Liver (tissue), 9 donors: Measurements from ENCODE around the gene CYFIP1. TPM values are rescaled to one million over a fixed set of nuclear protein-coding genes. Genes with fewer than 3 reads are reported as not detected.

Source experiments
- DNase-seq: peaks from one replicate; pipeline ENCODE4 v3.0.0-alpha.2; 2017; ENCODE audit warnings: low spot score
- H3K27ac ChIP-seq, 2 donors: one replicate each; pipeline ENCODE4 v1.7.0; 2013; ENCODE audit warnings: inconsistent platforms in 2 of 2, low read length in 2 of 2, control low read depth in 1 of 2, low read depth in 1 of 2, mild to moderate bottlenecking in 1 of 2
- H3K27me3 ChIP-seq, 4 donors: one replicate each; pipeline versions ENCODE4 v1.6.1 to v1.7.0; 2013; ENCODE audit warnings: low read length in 3 of 4, inconsistent platforms in 1 of 4, mild to moderate bottlenecking in 1 of 4, moderate library complexity in 1 of 4; ENCODE audit not compliant: control insufficient read depth in 4 of 4, insufficient read depth in 4 of 4
- H3K36me3 ChIP-seq, 4 donors: one replicate each; pipeline versions ENCODE4 v1.6.1 to v1.7.0; 2013; ENCODE audit warnings: low read length in 3 of 4, mild to moderate bottlenecking in 3 of 4, low read depth in 1 of 4, moderate library complexity in 1 of 4; ENCODE audit not compliant: control insufficient read depth in 4 of 4, insufficient read depth in 3 of 4
- H3K4me1 ChIP-seq, 4 donors: one replicate each; pipeline versions ENCODE4 v1.6.1 to v1.7.0; 2013; ENCODE audit warnings: low read length in 3 of 4, mild to moderate bottlenecking in 3 of 4, moderate library complexity in 1 of 4; ENCODE audit not compliant: control insufficient read depth in 4 of 4, insufficient read depth in 4 of 4
- H3K4me3 ChIP-seq, 3 donors: one replicate each; pipeline versions ENCODE4 v1.6.1 to v1.7.0; 2013; ENCODE audit warnings: low read length in 3 of 3, control low read depth in 1 of 3, low read depth in 1 of 3, mild to moderate bottlenecking in 1 of 3
- H3K9ac ChIP-seq, 2 donors: one replicate each; pipeline ENCODE4 v1.7.0; 2013; ENCODE audit warnings: low read length in 2 of 2, mild to moderate bottlenecking in 2 of 2, moderate library complexity in 2 of 2, control low read depth in 1 of 2, low read depth in 1 of 2
- H3K9me3 ChIP-seq, 4 donors: one replicate each; pipeline versions ENCODE4 v1.6.1 to v1.7.0; 2013; ENCODE audit warnings: low read length in 3 of 4; ENCODE audit not compliant: control insufficient read depth in 4 of 4
- EGR1 ChIP-seq, 2 donors: IDR thresholded peaks; 2 replicates each; pipeline ENCODE4 v1.6.1; 2016 to 2018; ENCODE audit warnings: antibody characterized with exemption in 2 of 2, low read depth in 2 of 2
- FOXA2 ChIP-seq: IDR thresholded peaks from 2 replicates; pipeline ENCODE4 v1.6.1; 2016; ENCODE audit warnings: antibody characterized with exemption
- GABPA ChIP-seq, 2 donors: IDR thresholded peaks in 1 of 2; conservative IDR thresholded peaks in 1 of 2; 2 replicates each; pipeline ENCODE4 v1.6.1; 2016; ENCODE audit warnings: antibody characterized with exemption in 2 of 2, mild to moderate bottlenecking in 1 of 2, moderate library complexity in 1 of 2
- HNF4A ChIP-seq, 2 donors: conservative IDR thresholded peaks; 2 replicates each; pipeline ENCODE4 v1.6.1; 2016; ENCODE audit warnings: antibody characterized with exemption in 2 of 2, mild to moderate bottlenecking in 2 of 2
- HNF4G ChIP-seq: IDR thresholded peaks from 2 replicates; pipeline ENCODE4 v1.6.1; 2016; ENCODE audit warnings: antibody characterized with exemption
- JUND ChIP-seq, 2 donors: IDR thresholded peaks; 2 replicates each; pipeline ENCODE4 v1.6.1; 2016; ENCODE audit warnings: antibody characterized with exemption in 2 of 2
- NR2F2 ChIP-seq: IDR thresholded peaks from 2 replicates; pipeline ENCODE4 v1.6.1; 2016; ENCODE audit warnings: antibody characterized with exemption
- RAD21 ChIP-seq, 2 donors: IDR thresholded peaks; 2 replicates each; pipeline ENCODE4 v1.6.1; 2016; ENCODE audit warnings: antibody characterized with exemption in 2 of 2, mild to moderate bottlenecking in 2 of 2
- SP1 ChIP-seq: IDR thresholded peaks from 2 replicates; pipeline ENCODE4 v1.6.1; 2018; ENCODE audit warnings: antibody characterized with exemption, mild to moderate bottlenecking
- TAF1 ChIP-seq: conservative IDR thresholded peaks from 2 replicates; pipeline ENCODE4 v1.6.1; 2016; ENCODE audit warnings: antibody characterized with exemption, mild to moderate bottlenecking
- YY1 ChIP-seq: IDR thresholded peaks from 2 replicates; pipeline ENCODE4 v1.6.1; 2016; ENCODE audit warnings: antibody characterized with exemption, mild to moderate bottlenecking
- WGBS: extraction: QIAGEN DNeasy Blood & Tissue Kit; methylation state at CpG from one replicate; pipeline ENCODE4 v1.1.7; 2013; 5-methylcytosine and 5-hydroxymethylcytosine counted together
- polyA plus RNA-seq, 2 donors: library from polyadenylated mRNA; stranded (reverse) in 1 of 2; unstranded in 1 of 2; fragments of 200-250 nt in 1 of 2; fragments of >200 nt in 1 of 2; fragmentation: Nextera tagmentation in 1 of 2; extraction: Ambion mirVana in 1 of 2; gene quantifications; one replicate each; pipeline versions ENCODE4 v1.2.1 to v1.2.3, GENCODE V29; 2013 to 2015
- total RNA-seq, 2 donors: library from RNA; depleted of rRNA; stranded (reverse); fragments of >200 nt; gene quantifications; one replicate each; pipeline ENCODE4 v1.2.3, GENCODE V29; 2014
- TF ChIP-seq, protein P1 (sequence below): IDR thresholded peaks from 2 replicates; pipeline ENCODE4 v1.6.1; 2016; ENCODE audit warnings: antibody characterized with exemption
- TF ChIP-seq, protein P2 (sequence below): IDR thresholded peaks from 2 replicates; pipeline ENCODE4 v1.6.1; 2016; ENCODE audit warnings: antibody characterized with exemption
- TF ChIP-seq, protein P3 (sequence below): fragments of 150-350 bp; IDR thresholded peaks from 2 replicates; pipeline ENCODE4 v1.5.1; 2017; ENCODE audit warnings: improper control_type of control experiment, low read depth, low read length; ENCODE audit not compliant: missing input control
- TF ChIP-seq, protein P4 (sequence below): IDR thresholded peaks from 2 replicates; pipeline ENCODE4 v1.6.1; 2016; ENCODE audit warnings: antibody characterized with exemption, mild to moderate bottlenecking
- donor health status: healthy.
- donor health status: healthy.
- donor health status: healthy.
- donor health status: healthy.
- donor health status: healthy.

The CYFIP1 gene
- total and polyA plus RNA-seq, 4 donors, result 13.5 to 48.3 (median 38.3) TPM

DNA sequence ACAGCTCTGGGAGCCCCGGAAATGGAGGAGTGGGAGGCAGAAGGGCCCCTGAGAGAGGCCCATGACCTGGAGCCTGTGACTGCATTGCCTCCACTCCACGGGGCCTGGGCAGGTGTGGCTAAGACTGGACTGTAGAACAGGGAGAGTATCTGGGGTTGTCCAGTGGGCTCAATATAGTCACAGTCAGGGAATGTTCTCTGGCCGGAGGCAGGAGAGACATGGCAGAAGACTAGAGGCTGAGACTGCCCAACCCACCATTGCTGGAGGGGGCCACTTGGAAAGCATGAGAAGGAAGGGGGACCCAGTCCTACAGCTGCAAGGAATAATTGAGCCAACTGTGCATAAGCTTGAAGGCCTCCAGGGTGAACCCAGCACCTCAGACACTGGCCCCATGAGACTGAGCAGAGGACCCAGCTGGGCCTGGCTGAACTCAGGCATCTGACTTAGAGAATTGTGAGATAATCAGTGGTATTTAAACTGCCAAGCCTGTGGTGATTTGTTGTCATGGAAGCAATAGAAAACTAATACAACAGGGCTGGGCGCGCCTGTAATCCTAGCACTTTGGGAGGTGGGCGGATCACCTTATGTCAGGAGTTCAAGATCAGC lies 108.6 kb downstream of the CYFIP1 start:
- H3K9me3 ChIP-seq, result no peaks in the 10 kb centered on the region
- H3K9ac ChIP-seq, result no peak overlapping the region
- H3K4me3 ChIP-seq, result no peak overlapping the region
- H3K4me1 ChIP-seq, result no peaks in the 10 kb centered on the region
- TF ChIP-seq, protein P1, sequence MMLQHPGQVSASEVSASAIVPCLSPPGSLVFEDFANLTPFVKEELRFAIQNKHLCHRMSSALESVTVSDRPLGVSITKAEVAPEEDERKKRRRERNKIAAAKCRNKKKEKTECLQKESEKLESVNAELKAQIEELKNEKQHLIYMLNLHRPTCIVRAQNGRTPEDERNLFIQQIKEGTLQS, result no peak
- TF ChIP-seq RAD21 (IDR thresholded peaks at IDR 0.05) (no peak), HNF4G (no peak), GABPA (IDR thresholded peaks at IDR 0.05 in 1 of 2, conservative IDR thresholded peaks at IDR 0.05 in 1 of 2) (no peak), EGR1 (IDR thresholded peaks at IDR 0.05; ENCODE audit: low read depth in 2 of 2) (no peak), JUND (IDR thresholded peaks at IDR 0.05) (no peak), NR2F2 (no peak), TAF1 (no peak), FOXA2 (no peak), YY1 (no peak)
- TF ChIP-seq, protein P2, sequence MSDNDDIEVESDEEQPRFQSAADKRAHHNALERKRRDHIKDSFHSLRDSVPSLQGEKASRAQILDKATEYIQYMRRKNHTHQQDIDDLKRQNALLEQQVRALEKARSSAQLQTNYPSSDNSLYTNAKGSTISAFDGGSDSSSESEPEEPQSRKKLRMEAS, result no peak
- TF ChIP-seq, protein P3, sequence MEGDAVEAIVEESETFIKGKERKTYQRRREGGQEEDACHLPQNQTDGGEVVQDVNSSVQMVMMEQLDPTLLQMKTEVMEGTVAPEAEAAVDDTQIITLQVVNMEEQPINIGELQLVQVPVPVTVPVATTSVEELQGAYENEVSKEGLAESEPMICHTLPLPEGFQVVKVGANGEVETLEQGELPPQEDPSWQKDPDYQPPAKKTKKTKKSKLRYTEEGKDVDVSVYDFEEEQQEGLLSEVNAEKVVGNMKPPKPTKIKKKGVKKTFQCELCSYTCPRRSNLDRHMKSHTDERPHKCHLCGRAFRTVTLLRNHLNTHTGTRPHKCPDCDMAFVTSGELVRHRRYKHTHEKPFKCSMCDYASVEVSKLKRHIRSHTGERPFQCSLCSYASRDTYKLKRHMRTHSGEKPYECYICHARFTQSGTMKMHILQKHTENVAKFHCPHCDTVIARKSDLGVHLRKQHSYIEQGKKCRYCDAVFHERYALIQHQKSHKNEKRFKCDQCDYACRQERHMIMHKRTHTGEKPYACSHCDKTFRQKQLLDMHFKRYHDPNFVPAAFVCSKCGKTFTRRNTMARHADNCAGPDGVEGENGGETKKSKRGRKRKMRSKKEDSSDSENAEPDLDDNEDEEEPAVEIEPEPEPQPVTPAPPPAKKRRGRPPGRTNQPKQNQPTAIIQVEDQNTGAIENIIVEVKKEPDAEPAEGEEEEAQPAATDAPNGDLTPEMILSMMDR, result no peak
- TF ChIP-seq, protein P4, sequence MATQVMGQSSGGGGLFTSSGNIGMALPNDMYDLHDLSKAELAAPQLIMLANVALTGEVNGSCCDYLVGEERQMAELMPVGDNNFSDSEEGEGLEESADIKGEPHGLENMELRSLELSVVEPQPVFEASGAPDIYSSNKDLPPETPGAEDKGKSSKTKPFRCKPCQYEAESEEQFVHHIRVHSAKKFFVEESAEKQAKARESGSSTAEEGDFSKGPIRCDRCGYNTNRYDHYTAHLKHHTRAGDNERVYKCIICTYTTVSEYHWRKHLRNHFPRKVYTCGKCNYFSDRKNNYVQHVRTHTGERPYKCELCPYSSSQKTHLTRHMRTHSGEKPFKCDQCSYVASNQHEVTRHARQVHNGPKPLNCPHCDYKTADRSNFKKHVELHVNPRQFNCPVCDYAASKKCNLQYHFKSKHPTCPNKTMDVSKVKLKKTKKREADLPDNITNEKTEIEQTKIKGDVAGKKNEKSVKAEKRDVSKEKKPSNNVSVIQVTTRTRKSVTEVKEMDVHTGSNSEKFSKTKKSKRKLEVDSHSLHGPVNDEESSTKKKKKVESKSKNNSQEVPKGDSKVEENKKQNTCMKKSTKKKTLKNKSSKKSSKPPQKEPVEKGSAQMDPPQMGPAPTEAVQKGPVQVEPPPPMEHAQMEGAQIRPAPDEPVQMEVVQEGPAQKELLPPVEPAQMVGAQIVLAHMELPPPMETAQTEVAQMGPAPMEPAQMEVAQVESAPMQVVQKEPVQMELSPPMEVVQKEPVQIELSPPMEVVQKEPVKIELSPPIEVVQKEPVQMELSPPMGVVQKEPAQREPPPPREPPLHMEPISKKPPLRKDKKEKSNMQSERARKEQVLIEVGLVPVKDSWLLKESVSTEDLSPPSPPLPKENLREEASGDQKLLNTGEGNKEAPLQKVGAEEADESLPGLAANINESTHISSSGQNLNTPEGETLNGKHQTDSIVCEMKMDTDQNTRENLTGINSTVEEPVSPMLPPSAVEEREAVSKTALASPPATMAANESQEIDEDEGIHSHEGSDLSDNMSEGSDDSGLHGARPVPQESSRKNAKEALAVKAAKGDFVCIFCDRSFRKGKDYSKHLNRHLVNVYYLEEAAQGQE, result no peak
- peaks cover 9 to 90% (median 57%) of the 10 kb centered on the region in 4 donors for H3K36me3 ChIP-seq
- 98% methylated on average over 6 of the region's 6 CpGs for WGBS
- no peaks in the 10 kb centered on the region for H3K27me3 ChIP-seq
- DNase-seq, result no peak
- H3K27ac ChIP-seq, result no peak overlapping the region

DNA sequence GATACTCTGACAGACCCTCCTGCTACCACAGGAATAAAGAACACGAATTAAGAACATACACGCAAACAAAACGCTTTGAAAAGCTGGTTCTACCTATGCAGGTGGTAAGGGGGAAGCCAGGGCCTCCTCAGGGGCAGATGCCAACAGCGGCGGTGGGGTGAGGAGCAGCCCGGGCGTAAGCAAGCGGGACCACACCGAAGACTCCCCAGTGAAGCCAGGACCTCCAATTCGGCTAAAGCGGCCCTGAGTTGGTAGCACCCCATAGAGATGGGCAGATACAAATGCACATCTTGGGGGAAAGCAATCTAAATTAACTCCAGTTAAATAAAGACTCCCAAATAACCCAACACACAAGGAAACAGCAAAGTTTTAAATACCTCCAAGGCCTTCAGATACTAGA lies 109.3 kb downstream of the CYFIP1 start:
- Histone ChIP-seq H3K9ac (no peak overlapping the region), H3K36me3 (peaks cover 6 to 93% (median 59%) of the 10 kb centered on the region in 4 donors), H3K27me3 (no peaks in the 10 kb centered on the region), H3K4me3 (no peak overlapping the region), H3K9me3 (no peaks in the 10 kb centered on the region), H3K4me1 (no peaks in the 10 kb centered on the region), H3K27ac (no peak overlapping the region)
- 98% methylated on average over 11 of the region's 11 CpGs for WGBS
- DNase-seq, result no peak
- TF ChIP-seq FOXA2 (no peak), SP1 (no peak), HNF4G (no peak), RAD21 (IDR thresholded peaks at IDR 0.05) (no peak), HNF4A (conservative IDR thresholded peaks at IDR 0.05) (no peak), NR2F2 (no peak), YY1 (no peak), TAF1 (no peak), GABPA (IDR thresholded peaks at IDR 0.05 in 1 of 2, conservative IDR thresholded peaks at IDR 0.05 in 1 of 2) (no peak)
- TF ChIP-seq, protein P4, result no peak
- TF ChIP-seq, protein P2, result no peak
- TF ChIP-seq, protein P1, result no peak
